CD14-positive monocyte (primary cell): ENCODE data around the gene CNNM3. TPM values are rescaled to one million over a fixed set of nuclear protein-coding genes. Genes with fewer than 3 reads are reported as not detected.
A peak's percentile ranks its signal among the peaks of the same experiment; 100 is the strongest.

Source experiments
- DNase-seq, 3 donors: peaks; one replicate each; pipeline ENCODE4 v3.0.0-alpha.2; 2011 to 2022
- H2AFZ ChIP-seq: 2 replicates; pipeline ENCODE4 v1.6.0; 2012; ENCODE audit warnings: mild to moderate bottlenecking, low read depth, low read length, inconsistent platforms; ENCODE audit not compliant: insufficient read depth, poor library complexity, severe bottlenecking
- H3K27ac ChIP-seq, 2 donors: 1 replicate in 1 of 2; 2 replicates in 1 of 2; pipeline ENCODE4 v1.5.1; 2012 to 2013; ENCODE audit warnings: low read length in 2 of 2, control low read depth in 1 of 2, inconsistent platforms in 1 of 2, low read depth in 1 of 2, mild to moderate bottlenecking in 1 of 2
- H3K27me3 ChIP-seq, 2 donors: one replicate each; pipeline versions ENCODE4 v1.6.0 to v1.6.1; 2011 to 2013; ENCODE audit warnings: low read length in 2 of 2; ENCODE audit not compliant: control insufficient read depth in 2 of 2, insufficient read depth in 2 of 2
- H3K36me3 ChIP-seq, 2 donors: replicated peaks in 1 of 2; 1 replicate in 1 of 2; 2 replicates in 1 of 2; pipeline versions ENCODE4 v1.5.1 to v1.6.1; 2012 to 2013; ENCODE audit warnings: low read length in 2 of 2, control low read depth in 1 of 2, inconsistent platforms in 1 of 2, mild to moderate bottlenecking in 1 of 2; ENCODE audit not compliant: insufficient read depth in 2 of 2, control insufficient read depth in 1 of 2
- H3K4me1 ChIP-seq, 2 donors: 1 replicate in 1 of 2; 2 replicates in 1 of 2; pipeline versions ENCODE4 v1.5.1 to v1.6.1; 2012 to 2013; ENCODE audit warnings: low read length in 2 of 2, control low read depth in 1 of 2, inconsistent platforms in 1 of 2, mild to moderate bottlenecking in 1 of 2, moderate library complexity in 1 of 2; ENCODE audit not compliant: insufficient read depth in 2 of 2, control insufficient read depth in 1 of 2
- H3K4me2 ChIP-seq: replicated peaks from 2 replicates; pipeline ENCODE3; 2012; ENCODE audit warnings: low read length, moderate library complexity, mild to moderate bottlenecking; ENCODE audit not compliant: poor library complexity, severe bottlenecking; ENCODE audit errors: extremely low read depth
- H3K4me3 ChIP-seq, 3 experiments: fragments of 200-600 bp in 1 of 3; sonication (generic) in 1 of 3; replicated peaks in 1 of 3; 1 replicate in 2 of 3; 2 replicates in 1 of 3; pipeline ENCODE4 v1.5.1; 2011 to 2013; ENCODE audit warnings: low read length in 3 of 3, mild to moderate bottlenecking in 3 of 3, control low read depth in 2 of 3, low read depth in 2 of 3, inconsistent platforms in 1 of 3, moderate library complexity in 1 of 3
- H3K79me2 ChIP-seq: 2 replicates; pipeline ENCODE4 v1.6.0; 2012; ENCODE audit warnings: mild to moderate bottlenecking, control low read depth, inconsistent platforms, low read length, moderate library complexity; ENCODE audit not compliant: insufficient read depth
- H3K9ac ChIP-seq: 2 replicates; pipeline ENCODE4 v1.6.0; 2017; ENCODE audit warnings: low read length, mild to moderate bottlenecking; ENCODE audit not compliant: insufficient read depth, poor library complexity, severe bottlenecking
- H3K9me3 ChIP-seq, 2 donors: replicated peaks in 1 of 2; 1 replicate in 1 of 2; 2 replicates in 1 of 2; pipeline versions ENCODE4 v1.5.1 to v1.6.1; 2012 to 2013; ENCODE audit warnings: low read length in 2 of 2, control low read depth in 1 of 2; ENCODE audit not compliant: control insufficient read depth in 1 of 2, insufficient read depth in 1 of 2
- H4K20me1 ChIP-seq: 2 replicates; pipeline ENCODE4 v1.6.0; 2012; ENCODE audit warnings: mild to moderate bottlenecking, low read length, control low read depth, moderate library complexity; ENCODE audit not compliant: insufficient read depth
- H3K27ac Mint-ChIP-seq, 7 donors: one replicate each; pipeline ENCODE4 v1.8.0; 2020; ENCODE audit warnings: mild to moderate bottlenecking in 7 of 7, mixed read lengths in 7 of 7, moderate library complexity in 6 of 7, inconsistent platforms in 2 of 7
- H3K27me3 Mint-ChIP-seq, 3 donors: one replicate each; pipeline ENCODE4 v1.8.0; 2021 to 2022; ENCODE audit warnings: low read depth in 3 of 3, mild to moderate bottlenecking in 3 of 3, mixed read lengths in 3 of 3, moderate library complexity in 3 of 3, inconsistent platforms in 1 of 3
- H3K36me3 Mint-ChIP-seq, 2 donors: one replicate each; pipeline ENCODE4 v1.8.0; 2020; ENCODE audit warnings: mixed read lengths in 2 of 2, inconsistent platforms in 1 of 2, mild to moderate bottlenecking in 1 of 2
- H3K4me1 Mint-ChIP-seq: one replicate; pipeline ENCODE4 v1.8.0; 2020; ENCODE audit warnings: mild to moderate bottlenecking, mixed read lengths
- H3K4me3 Mint-ChIP-seq, 2 donors: one replicate each; pipeline ENCODE4 v1.8.0; 2020; ENCODE audit warnings: mild to moderate bottlenecking in 2 of 2, mixed read lengths in 2 of 2, moderate library complexity in 1 of 2
- H3K9me3 Mint-ChIP-seq, 7 donors: one replicate each; pipeline ENCODE4 v1.8.0; 2020 to 2022; ENCODE audit warnings: mixed read lengths in 7 of 7, mild to moderate bottlenecking in 6 of 7, moderate library complexity in 6 of 7, inconsistent platforms in 2 of 7
- WGBS: methylation state at CpG from one replicate; pipeline ENCODE4 v1.1.5; 2013; ENCODE audit warnings: missing lambda C conversion rate; ENCODE audit not compliant: insufficient coverage; 5-methylcytosine and 5-hydroxymethylcytosine counted together
- intact Hi-C, 2 donors: fragments of 100-400 bp; cut with micrococcal nuclease; formaldehyde crosslinking; loops; one replicate each; pipeline versions ENCODE4 v1.15.0 to v1.15.1; 2023
- polyA plus RNA-seq, 3 donors: library from polyadenylated mRNA; depleted of rRNA in 1 of 3; unstranded in 2 of 3; stranded (reverse) in 1 of 3; fragments of 300-500 nt in 2 of 3; fragments of >200 nt in 1 of 3; fragmentation: Illumina TruSeq in 2 of 3; gene quantifications; 1 replicate in 2 of 3; 2 replicates in 1 of 3; pipeline ENCODE4 v1.2.3, GENCODE V29; 2012 to 2021
- TF ChIP-seq, protein P1 (sequence below): fragments of 200-600 bp; IDR thresholded peaks from one replicate; pipeline ENCODE4 v1.8.0; 2022; ENCODE audit warnings: antibody characterized with exemption, mild to moderate bottlenecking

The CNNM3 gene
- polyA plus RNA-seq, 3 donors = 1.2 to 12.0 (median 4.9) TPM

DNA sequence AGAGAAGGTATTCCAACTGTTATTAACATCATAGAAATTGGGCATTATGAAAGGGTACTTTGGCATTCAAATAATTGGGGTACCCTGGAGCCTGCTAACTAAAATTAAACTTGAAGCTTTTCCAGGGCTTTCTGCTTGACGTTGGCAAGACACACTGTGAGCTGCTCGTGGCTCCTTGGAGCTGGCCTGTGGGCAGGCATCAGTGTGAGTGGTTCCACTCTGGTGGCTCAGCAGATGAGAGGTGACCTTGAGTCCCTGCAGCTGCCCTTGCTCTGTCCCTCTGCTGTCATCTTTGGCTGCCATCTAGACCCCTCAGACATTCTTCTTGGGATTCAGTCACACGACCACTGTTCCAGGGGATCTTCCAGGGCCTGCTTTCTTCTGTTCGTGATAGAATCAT lies 6.7 kb downstream of the CNNM3 start:
- Histone ChIP-seq H3K4me1 (peaks cover 9 to 16% of the 10 kb centered on the region in 2 donors), H3K9me3 (no peaks in the 10 kb centered on the region), H3K27me3 (no peaks in the 10 kb centered on the region), H3K27ac (no peak overlapping the region), H3K4me2 (no peak overlapping the region), H4K20me1 (peaks cover 67% of the 10 kb centered on the region), H2AFZ (no peak overlapping the region), H3K4me3 (no peak overlapping the region), H3K79me2 (peaks cover 19% of the 10 kb centered on the region), H3K9ac (no peak overlapping the region), H3K36me3 (peaks cover 38 to 71% of the 10 kb centered on the region in 2 donors)
- Mint-ChIP-seq H3K36me3 (peaks cover 65 to 73% of the 10 kb centered on the region in 2 donors), H3K4me1 (peaks cover 35% of the 10 kb centered on the region), H3K27me3 (peaks cover 2 to 10% (median 3%) of the 10 kb centered on the region in 3 donors), H3K4me3 (no peak overlapping the region), H3K27ac (peak overlapping the region in 2 of 7 donors; percentile 3 to 10), H3K9me3 (no peaks in the 10 kb centered on the region)
- intact Hi-C loops = no loop called here
- DNase-seq = no peak
- TF ChIP-seq, protein P1, sequence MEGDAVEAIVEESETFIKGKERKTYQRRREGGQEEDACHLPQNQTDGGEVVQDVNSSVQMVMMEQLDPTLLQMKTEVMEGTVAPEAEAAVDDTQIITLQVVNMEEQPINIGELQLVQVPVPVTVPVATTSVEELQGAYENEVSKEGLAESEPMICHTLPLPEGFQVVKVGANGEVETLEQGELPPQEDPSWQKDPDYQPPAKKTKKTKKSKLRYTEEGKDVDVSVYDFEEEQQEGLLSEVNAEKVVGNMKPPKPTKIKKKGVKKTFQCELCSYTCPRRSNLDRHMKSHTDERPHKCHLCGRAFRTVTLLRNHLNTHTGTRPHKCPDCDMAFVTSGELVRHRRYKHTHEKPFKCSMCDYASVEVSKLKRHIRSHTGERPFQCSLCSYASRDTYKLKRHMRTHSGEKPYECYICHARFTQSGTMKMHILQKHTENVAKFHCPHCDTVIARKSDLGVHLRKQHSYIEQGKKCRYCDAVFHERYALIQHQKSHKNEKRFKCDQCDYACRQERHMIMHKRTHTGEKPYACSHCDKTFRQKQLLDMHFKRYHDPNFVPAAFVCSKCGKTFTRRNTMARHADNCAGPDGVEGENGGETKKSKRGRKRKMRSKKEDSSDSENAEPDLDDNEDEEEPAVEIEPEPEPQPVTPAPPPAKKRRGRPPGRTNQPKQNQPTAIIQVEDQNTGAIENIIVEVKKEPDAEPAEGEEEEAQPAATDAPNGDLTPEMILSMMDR = no peak
- WGBS = 98% methylated on average over 4 of the region's 4 CpGs

DNA sequence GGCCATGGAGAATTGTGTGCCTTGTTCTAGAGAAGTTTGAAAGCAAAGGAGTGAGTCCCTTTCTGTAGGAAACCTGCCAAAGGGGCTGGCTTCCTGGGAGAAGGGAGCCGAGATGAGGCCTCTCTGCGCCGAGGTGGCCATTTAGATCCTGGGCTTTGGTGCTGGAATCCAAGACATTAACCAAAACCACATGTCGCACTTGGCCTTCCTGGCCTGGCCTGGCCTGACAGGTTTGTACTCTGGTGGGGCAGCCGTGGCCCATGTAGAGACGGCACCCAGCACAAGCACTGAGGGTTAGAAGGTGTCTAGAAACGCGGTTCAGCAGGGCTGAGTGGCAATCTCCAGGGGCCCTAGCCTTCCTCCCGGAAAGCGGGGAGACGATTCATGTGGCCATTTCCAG lies 7.1 kb downstream of the CNNM3 start:
- peaks cover 5 to 12% of the 10 kb centered on the region in 2 donors for H3K4me1 ChIP-seq
- peaks cover 31% of the 10 kb centered on the region for H3K4me1 Mint-ChIP-seq
- H3K4me3 Mint-ChIP-seq = no peak overlapping the region
- H3K27me3 Mint-ChIP-seq = peaks cover 0 to 8% (median 2%) of the 10 kb centered on the region in 3 donors
- H3K79me2 ChIP-seq = peaks cover 15% of the 10 kb centered on the region
- peaks cover 42 to 75% of the 10 kb centered on the region in 2 donors for H3K36me3 ChIP-seq
- no peaks in the 10 kb centered on the region for H3K9me3 ChIP-seq
- TF ChIP-seq, protein P1 = no peak
- H3K27me3 ChIP-seq = no peaks in the 10 kb centered on the region
- H3K9me3 Mint-ChIP-seq = no peaks in the 10 kb centered on the region
- intact Hi-C loops = no loop called here
- no peak overlapping the region for H3K27ac Mint-ChIP-seq
- H3K4me2 ChIP-seq = no peak overlapping the region
- over 99% methylated on average over 11 of the region's 11 CpGs for WGBS
- H2AFZ ChIP-seq = no peak overlapping the region
- no peak for DNase-seq
- H3K36me3 Mint-ChIP-seq = peaks cover 65 to 77% of the 10 kb centered on the region in 2 donors
- no peak overlapping the region for H3K9ac ChIP-seq
- peaks cover 63% of the 10 kb centered on the region for H4K20me1 ChIP-seq
- no peak overlapping the region for H3K4me3 ChIP-seq
- no peak overlapping the region for H3K27ac ChIP-seq
